HepG2 (cell line): ENCODE results near the gene TRMT112. TPM values are rescaled to one million over a fixed set of nuclear protein-coding genes. Genes with fewer than 3 reads are reported as not detected.

ENCODE experiments used
- FOXP1 ChIP-seq, 2 experiments: fragments of 450-650 bp in 1 of 2; IDR thresholded peaks; 2 replicates each; pipeline ENCODE4 v1.6.1; 2017 to 2018; ENCODE audit warnings: antibody characterized with exemption in 1 of 2
- JARID2 ChIP-seq: sonication (generic); formaldehyde crosslinking; IDR thresholded peaks from 2 replicates; pipeline ENCODE4 v1.8.1; 2023; ENCODE audit warnings: missing genetic modification reagents, inconsistent platforms; ENCODE audit not compliant: insufficient replicate concordance
- NAIF1 ChIP-seq: sonication (generic); formaldehyde crosslinking; IDR thresholded peaks from 2 replicates; pipeline ENCODE4 v1.5.0; 2020; ENCODE audit warnings: mild to moderate bottlenecking, missing genetic modification reagents, borderline replicate concordance
- NCOA5 ChIP-seq: sonication (generic); formaldehyde crosslinking; IDR thresholded peaks from 2 replicates; pipeline ENCODE4 v1.4.0; 2020; ENCODE audit warnings: missing genetic modification reagents
- NR1H2 ChIP-seq: sonication (generic); formaldehyde crosslinking; IDR thresholded peaks from 2 replicates; pipeline ENCODE4 v1.8.1; 2022; ENCODE audit warnings: low read depth, missing genetic modification reagents, borderline replicate concordance
- RFX3 ChIP-seq: IDR thresholded peaks from 2 replicates; pipeline ENCODE4 v1.6.1; 2016; ENCODE audit warnings: missing biosample characterization, missing genetic modification reagents
- TEAD3 ChIP-seq: optimal IDR thresholded peaks from 2 replicates; pipeline ENCODE3; 2016; ENCODE audit warnings: borderline replicate concordance
- ZNF234 ChIP-seq: sonication (generic); formaldehyde crosslinking; conservative IDR thresholded peaks from 2 replicates; pipeline ENCODE4 v1.5.1; 2020; ENCODE audit warnings: mild to moderate bottlenecking, missing genetic modification reagents
- ZNF260 ChIP-seq: sonication (generic); formaldehyde crosslinking; IDR thresholded peaks from 2 replicates; pipeline ENCODE4 v1.4.0; 2020; ENCODE audit warnings: missing genetic modification reagents, low read depth, mild to moderate bottlenecking, borderline replicate concordance
- ZNF501 ChIP-seq: sonication (generic); formaldehyde crosslinking; IDR thresholded peaks from 2 replicates; pipeline ENCODE4 v1.5.1; 2020; ENCODE audit warnings: mild to moderate bottlenecking, moderate library complexity, missing genetic modification reagents
- polyA plus RNA-seq, 8 experiments: library from polyadenylated mRNA; depleted of rRNA in 3 of 8; stranded (reverse) in 7 of 8; unstranded in 1 of 8; fragments of >200 nt; fragmentation: Illumina TruSeq in 4 of 8; extraction: Trizol in 4 of 8; gene quantifications; 2 replicates each; pipeline versions ENCODE4 v1.2.1 to v1.2.3, GENCODE V29; 2011 to 2016; ENCODE audit warnings: low read depth in 4 of 8, missing spikeins in 1 of 8, mixed read lengths in 1 of 8; ENCODE audit not compliant: insufficient read depth in 1 of 8
- total RNA-seq, 5 experiments: library from RNA; depleted of rRNA; stranded (reverse); fragments of >200 nt; fragmentation: Illumina TruSeq; extraction: Trizol; gene quantifications; 2 replicates each; pipeline ENCODE4 v1.2.3, GENCODE V29; 2016; ENCODE audit warnings: low read depth in 1 of 5
- TF ChIP-seq, protein P1 (sequence below): sonication (generic); formaldehyde crosslinking; conservative IDR thresholded peaks from 2 replicates; pipeline ENCODE4 v1.8.0; 2022; ENCODE audit warnings: low read depth, missing genetic modification reagents
- TF ChIP-seq, protein P2 (sequence below): sonication (generic); formaldehyde crosslinking; IDR thresholded peaks from 2 replicates; pipeline ENCODE4 v1.4.0; 2020; ENCODE audit warnings: mild to moderate bottlenecking, missing genetic modification reagents
- TF ChIP-seq, protein P3 (sequence below): IDR thresholded peaks from 2 replicates; pipeline ENCODE4 v1.6.1; 2016; ENCODE audit warnings: low read depth, missing genetic modification reagents, missing compliant biosample characterization
- TF ChIP-seq, protein P4 (sequence below): sonication (generic); formaldehyde crosslinking; IDR thresholded peaks from 2 replicates; pipeline ENCODE4 v1.5.1; 2020; ENCODE audit warnings: missing genetic modification reagents, mild to moderate bottlenecking, borderline replicate concordance
- TF ChIP-seq, protein P5 (sequence below): sonication (generic); formaldehyde crosslinking; IDR thresholded peaks from 2 replicates; pipeline ENCODE4 v1.4.0; 2020; ENCODE audit warnings: mild to moderate bottlenecking, missing genetic modification reagents, borderline replicate concordance

TRMT112 gene
- total and polyA plus RNA-seq, 2 of the 13 experiments (the other 11 are each of a cell fraction or from before 2014, with no cell fraction given), result 186 to 409 TPM

DNA sequence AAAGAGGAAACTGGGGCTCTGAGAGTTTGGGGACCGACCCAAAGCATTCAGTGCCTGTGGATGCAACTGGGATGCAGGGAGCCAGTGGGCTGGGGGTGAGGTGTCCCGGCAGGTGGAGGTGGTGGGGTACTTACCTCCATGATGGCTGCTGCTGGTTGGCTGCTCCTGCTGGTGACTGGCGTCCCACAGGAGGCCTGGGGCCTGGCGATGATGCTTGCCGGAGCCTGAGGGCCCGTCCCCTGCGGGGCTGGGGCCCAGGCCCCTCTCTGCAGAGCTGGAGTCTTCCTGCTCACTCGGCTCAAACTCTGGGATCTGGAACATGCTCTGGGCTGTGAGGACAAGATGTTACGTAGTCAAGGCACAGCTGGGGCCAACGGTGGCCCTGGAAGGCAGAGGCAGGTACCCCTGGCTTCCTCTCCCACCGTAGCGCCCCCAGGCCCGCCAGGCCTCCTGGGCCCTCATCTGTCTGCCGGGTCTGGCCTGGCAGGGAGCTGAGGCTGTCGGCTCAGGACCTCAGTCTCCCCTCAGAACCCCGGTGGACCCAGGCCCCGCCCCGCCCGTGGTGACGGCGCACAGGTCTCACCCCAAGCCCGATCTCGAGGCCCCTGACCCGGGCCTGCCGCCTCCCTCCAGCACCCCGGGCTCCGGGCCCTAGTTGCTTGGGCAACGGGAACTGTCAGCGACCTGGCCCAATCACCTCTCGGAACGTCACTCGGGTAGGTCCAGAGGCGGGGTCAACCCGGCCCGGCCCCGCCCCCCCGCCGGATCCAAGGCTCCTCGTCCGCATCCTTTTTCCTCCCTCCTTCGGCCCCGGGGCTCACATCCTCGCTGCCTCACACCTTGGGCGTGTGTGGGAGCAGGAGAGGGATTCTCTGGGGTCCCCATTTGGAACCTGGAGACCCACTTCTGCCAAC, 33.1 kb downstream of the TRMT112 start, which contains the start of gene BAD (continued):
- TF ChIP-seq, protein P1, sequence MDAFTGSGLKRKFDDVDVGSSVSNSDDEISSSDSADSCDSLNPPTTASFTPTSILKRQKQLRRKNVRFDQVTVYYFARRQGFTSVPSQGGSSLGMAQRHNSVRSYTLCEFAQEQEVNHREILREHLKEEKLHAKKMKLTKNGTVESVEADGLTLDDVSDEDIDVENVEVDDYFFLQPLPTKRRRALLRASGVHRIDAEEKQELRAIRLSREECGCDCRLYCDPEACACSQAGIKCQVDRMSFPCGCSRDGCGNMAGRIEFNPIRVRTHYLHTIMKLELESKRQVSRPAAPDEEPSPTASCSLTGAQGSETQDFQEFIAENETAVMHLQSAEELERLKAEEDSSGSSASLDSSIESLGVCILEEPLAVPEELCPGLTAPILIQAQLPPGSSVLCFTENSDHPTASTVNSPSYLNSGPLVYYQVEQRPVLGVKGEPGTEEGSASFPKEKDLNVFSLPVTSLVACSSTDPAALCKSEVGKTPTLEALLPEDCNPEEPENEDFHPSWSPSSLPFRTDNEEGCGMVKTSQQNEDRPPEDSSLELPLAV (CRISPR knock-in tag), result no peak
- TF ChIP-seq, protein P2, sequence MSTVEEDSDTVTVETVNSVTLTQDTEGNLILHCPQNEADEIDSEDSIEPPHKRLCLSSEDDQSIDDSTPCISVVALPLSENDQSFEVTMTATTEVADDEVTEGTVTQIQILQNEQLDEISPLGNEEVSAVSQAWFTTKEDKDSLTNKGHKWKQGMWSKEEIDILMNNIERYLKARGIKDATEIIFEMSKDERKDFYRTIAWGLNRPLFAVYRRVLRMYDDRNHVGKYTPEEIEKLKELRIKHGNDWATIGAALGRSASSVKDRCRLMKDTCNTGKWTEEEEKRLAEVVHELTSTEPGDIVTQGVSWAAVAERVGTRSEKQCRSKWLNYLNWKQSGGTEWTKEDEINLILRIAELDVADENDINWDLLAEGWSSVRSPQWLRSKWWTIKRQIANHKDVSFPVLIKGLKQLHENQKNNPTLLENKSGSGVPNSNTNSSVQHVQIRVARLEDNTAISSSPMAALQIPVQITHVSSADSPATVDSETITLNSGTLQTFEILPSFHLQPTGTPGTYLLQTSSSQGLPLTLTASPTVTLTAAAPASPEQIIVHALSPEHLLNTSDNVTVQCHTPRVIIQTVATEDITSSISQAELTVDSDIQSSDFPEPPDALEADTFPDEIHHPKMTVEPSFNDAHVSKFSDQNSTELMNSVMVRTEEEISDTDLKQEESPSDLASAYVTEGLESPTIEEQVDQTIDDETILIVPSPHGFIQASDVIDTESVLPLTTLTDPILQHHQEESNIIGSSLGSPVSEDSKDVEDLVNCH (CRISPR knock-in tag), result no peak
- peak; percentile 96 for TF ChIP-seq NAIF1 (CRISPR knock-in tag)
- TF ChIP-seq NCOA5, result no peak
- peak; percentile 56; the same call in 1 of the 2 replicates for TF ChIP-seq ZNF501
- TF ChIP-seq RFX3 (CRISPR knock-in tag), result peak; percentile 92
- TF ChIP-seq, protein P3, sequence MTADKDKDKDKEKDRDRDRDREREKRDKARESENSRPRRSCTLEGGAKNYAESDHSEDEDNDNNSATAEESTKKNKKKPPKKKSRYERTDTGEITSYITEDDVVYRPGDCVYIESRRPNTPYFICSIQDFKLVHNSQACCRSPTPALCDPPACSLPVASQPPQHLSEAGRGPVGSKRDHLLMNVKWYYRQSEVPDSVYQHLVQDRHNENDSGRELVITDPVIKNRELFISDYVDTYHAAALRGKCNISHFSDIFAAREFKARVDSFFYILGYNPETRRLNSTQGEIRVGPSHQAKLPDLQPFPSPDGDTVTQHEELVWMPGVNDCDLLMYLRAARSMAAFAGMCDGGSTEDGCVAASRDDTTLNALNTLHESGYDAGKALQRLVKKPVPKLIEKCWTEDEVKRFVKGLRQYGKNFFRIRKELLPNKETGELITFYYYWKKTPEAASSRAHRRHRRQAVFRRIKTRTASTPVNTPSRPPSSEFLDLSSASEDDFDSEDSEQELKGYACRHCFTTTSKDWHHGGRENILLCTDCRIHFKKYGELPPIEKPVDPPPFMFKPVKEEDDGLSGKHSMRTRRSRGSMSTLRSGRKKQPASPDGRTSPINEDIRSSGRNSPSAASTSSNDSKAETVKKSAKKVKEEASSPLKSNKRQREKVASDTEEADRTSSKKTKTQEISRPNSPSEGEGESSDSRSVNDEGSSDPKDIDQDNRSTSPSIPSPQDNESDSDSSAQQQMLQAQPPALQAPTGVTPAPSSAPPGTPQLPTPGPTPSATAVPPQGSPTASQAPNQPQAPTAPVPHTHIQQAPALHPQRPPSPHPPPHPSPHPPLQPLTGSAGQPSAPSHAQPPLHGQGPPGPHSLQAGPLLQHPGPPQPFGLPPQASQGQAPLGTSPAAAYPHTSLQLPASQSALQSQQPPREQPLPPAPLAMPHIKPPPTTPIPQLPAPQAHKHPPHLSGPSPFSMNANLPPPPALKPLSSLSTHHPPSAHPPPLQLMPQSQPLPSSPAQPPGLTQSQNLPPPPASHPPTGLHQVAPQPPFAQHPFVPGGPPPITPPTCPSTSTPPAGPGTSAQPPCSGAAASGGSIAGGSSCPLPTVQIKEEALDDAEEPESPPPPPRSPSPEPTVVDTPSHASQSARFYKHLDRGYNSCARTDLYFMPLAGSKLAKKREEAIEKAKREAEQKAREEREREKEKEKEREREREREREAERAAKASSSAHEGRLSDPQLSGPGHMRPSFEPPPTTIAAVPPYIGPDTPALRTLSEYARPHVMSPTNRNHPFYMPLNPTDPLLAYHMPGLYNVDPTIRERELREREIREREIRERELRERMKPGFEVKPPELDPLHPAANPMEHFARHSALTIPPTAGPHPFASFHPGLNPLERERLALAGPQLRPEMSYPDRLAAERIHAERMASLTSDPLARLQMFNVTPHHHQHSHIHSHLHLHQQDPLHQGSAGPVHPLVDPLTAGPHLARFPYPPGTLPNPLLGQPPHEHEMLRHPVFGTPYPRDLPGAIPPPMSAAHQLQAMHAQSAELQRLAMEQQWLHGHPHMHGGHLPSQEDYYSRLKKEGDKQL, result no peak
- TF ChIP-seq, protein P4, sequence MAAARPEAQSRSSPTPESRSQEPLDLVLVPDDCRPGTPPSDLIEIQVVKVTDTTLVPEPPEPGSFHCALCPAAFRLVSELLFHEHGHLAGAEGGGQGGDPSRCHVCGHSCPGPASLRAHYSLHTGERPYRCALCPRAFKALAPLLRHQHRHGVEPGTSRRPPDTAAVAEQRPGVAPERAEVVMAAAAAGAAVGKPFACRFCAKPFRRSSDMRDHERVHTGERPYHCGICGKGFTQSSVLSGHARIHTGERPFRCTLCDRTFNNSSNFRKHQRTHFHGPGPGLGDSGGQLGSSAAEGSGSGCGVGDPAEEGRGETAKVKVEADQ (CRISPR knock-in tag), result no peak; the same call in 1 of the 2 replicates
- no peak for TF ChIP-seq ZNF260
- TF ChIP-seq, protein P5, sequence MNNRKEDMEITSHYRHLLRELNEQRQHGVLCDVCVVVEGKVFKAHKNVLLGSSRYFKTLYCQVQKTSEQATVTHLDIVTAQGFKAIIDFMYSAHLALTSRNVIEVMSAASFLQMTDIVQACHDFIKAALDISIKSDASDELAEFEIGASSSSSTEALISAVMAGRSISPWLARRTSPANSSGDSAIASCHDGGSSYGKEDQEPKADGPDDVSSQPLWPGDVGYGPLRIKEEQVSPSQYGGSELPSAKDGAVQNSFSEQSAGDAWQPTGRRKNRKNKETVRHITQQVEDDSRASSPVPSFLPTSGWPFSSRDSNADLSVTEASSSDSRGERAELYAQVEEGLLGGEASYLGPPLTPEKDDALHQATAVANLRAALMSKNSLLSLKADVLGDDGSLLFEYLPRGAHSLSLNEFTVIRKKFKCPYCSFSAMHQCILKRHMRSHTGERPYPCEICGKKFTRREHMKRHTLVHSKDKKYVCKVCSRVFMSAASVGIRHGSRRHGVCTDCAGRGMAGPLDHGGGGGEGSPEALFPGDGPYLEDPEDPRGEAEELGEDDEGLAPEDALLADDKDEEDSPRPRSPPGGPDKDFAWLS (CRISPR knock-in tag), result no peak
- no peak for TF ChIP-seq FOXP1 (IDR thresholded peaks at IDR 0.05)
- TF ChIP-seq FOXP1 (CRISPR knock-in tag; IDR thresholded peaks at IDR 0.05), result no peak
- no peak for TF ChIP-seq TEAD3 (CRISPR knock-in tag)
- no peak for TF ChIP-seq JARID2 (CRISPR knock-in tag)
- no peak for TF ChIP-seq NR1H2 (CRISPR knock-in tag)
- TF ChIP-seq ZNF234, result no peak
